ENCODE results near the gene KRTAP1-5.

DNA sequence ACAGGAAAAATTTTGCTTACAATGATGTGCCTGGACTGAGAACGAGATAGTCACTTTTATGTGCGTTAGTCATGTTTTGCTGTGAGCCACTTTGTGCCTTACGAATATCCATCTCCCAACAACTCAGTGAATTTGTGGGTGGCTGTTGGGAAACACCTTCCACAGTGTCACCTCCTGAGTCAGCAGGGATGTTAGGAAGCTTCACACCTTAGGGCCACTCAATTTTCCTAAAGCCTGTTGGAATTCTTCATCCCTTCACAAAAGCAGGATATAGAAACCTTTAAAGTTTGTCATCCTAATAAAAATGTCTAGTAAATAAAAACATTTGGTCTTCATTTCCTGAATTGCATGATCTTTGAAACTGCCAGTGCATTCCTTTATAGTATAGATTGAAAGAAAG is 13.8 kb downstream of the KRTAP1-5 start:
- no peak for TF ChIP-seq FOXM1 (IDR thresholded peaks at IDR 0.05; ENCODE audit: low read depth)
- no peak for TF ChIP-seq EP300 (IDR thresholded peaks at IDR 0.05; ENCODE audit: borderline replicate concordance in 1 of 2, low read depth in 1 of 2, low read length in 1 of 2)
- no peak for TF ChIP-seq REST (IDR thresholded peaks at IDR 0.05; ENCODE audit: low read depth, low read length)
- TF ChIP-seq MAX (IDR thresholded peaks at IDR 0.05; ENCODE audit: low read depth), result no peak
- TF ChIP-seq, protein P1, sequence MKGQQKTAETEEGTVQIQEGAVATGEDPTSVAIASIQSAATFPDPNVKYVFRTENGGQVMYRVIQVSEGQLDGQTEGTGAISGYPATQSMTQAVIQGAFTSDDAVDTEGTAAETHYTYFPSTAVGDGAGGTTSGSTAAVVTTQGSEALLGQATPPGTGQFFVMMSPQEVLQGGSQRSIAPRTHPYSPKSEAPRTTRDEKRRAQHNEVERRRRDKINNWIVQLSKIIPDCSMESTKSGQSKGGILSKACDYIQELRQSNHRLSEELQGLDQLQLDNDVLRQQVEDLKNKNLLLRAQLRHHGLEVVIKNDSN (IDR thresholded peaks at IDR 0.05; ENCODE audit: borderline replicate concordance, low read depth), result no peak
- TF ChIP-seq CTCF (IDR thresholded peaks at IDR 0.05), result no peak
- TF ChIP-seq, protein P2, sequence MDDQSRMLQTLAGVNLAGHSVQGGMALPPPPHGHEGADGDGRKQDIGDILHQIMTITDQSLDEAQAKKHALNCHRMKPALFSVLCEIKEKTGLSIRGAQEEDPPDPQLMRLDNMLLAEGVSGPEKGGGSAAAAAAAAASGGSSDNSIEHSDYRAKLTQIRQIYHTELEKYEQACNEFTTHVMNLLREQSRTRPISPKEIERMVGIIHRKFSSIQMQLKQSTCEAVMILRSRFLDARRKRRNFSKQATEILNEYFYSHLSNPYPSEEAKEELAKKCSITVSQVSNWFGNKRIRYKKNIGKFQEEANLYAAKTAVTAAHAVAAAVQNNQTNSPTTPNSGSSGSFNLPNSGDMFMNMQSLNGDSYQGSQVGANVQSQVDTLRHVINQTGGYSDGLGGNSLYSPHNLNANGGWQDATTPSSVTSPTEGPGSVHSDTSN (IDR thresholded peaks at IDR 0.05), result no peak
- no peak for TF ChIP-seq POLR2AphosphoS5 (IDR thresholded peaks at IDR 0.05; ENCODE audit: low read depth, low read length)
- no peak for TF ChIP-seq ELF1 (IDR thresholded peaks at IDR 0.05)
- no peak for TF ChIP-seq TCF12 (IDR thresholded peaks at IDR 0.05)
- no peak for TF ChIP-seq YY1 (IDR thresholded peaks at IDR 0.05; ENCODE audit: low read depth)

All from SK-N-SH (cell line).